ENCODE measurements around the gene ADARB2.

DNA sequence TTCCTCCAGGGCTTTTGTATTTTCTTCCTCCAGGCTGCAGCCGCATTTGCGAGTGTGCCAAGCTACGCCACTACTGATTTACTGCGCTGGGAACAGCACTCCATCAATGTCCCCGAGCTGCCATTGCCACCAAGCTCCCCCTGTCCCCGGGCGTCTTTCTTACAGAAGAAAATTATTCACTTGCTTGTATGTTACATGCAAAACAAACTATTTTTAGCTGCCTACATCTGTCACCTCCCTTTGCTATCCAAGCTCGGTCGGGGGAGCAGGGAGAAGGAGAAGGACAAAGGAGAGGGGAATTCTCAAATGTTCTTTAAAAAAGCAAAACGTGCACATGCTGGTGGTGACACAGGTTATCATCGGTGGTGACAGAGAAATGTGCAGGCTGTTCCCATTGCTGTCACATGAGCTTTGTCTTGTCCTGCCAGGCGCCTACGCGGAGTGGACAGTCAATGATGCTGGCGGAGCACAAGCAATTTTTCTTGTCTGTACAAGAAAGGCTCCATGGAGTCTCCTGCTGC lies 93.1 kb downstream of the ADARB2 start:
- TF ChIP-seq POLR2AphosphoS5 (IDR thresholded peaks at IDR 0.05; ENCODE audit: low read depth, low read length) (no peak), SIN3A (IDR thresholded peaks at IDR 0.05; ENCODE audit: borderline replicate concordance, insufficient read depth, low read length) (no peak), TAF1 (IDR thresholded peaks at IDR 0.05; ENCODE audit: borderline replicate concordance, insufficient read depth, low read length) (no peak), FOXP2 (optimal IDR thresholded peaks at IDR 0.05; ENCODE audit: borderline replicate concordance, extremely low read depth, extremely low read length, insufficient read depth) (no peak)
- TF ChIP-seq, protein P1, sequence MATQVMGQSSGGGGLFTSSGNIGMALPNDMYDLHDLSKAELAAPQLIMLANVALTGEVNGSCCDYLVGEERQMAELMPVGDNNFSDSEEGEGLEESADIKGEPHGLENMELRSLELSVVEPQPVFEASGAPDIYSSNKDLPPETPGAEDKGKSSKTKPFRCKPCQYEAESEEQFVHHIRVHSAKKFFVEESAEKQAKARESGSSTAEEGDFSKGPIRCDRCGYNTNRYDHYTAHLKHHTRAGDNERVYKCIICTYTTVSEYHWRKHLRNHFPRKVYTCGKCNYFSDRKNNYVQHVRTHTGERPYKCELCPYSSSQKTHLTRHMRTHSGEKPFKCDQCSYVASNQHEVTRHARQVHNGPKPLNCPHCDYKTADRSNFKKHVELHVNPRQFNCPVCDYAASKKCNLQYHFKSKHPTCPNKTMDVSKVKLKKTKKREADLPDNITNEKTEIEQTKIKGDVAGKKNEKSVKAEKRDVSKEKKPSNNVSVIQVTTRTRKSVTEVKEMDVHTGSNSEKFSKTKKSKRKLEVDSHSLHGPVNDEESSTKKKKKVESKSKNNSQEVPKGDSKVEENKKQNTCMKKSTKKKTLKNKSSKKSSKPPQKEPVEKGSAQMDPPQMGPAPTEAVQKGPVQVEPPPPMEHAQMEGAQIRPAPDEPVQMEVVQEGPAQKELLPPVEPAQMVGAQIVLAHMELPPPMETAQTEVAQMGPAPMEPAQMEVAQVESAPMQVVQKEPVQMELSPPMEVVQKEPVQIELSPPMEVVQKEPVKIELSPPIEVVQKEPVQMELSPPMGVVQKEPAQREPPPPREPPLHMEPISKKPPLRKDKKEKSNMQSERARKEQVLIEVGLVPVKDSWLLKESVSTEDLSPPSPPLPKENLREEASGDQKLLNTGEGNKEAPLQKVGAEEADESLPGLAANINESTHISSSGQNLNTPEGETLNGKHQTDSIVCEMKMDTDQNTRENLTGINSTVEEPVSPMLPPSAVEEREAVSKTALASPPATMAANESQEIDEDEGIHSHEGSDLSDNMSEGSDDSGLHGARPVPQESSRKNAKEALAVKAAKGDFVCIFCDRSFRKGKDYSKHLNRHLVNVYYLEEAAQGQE (IDR thresholded peaks at IDR 0.05; ENCODE audit: insufficient read depth in 1 of 2, low read depth in 2 of 2, low read length in 2 of 2): no peak
